Measurements from ENCODE around the gene ERC2. TPM values are rescaled to one million over a fixed set of nuclear protein-coding genes. Genes with fewer than 3 reads are reported as not detected.

ERC2 gene
- total RNA-seq, 1 donor: 0.36 TPM

DNA sequence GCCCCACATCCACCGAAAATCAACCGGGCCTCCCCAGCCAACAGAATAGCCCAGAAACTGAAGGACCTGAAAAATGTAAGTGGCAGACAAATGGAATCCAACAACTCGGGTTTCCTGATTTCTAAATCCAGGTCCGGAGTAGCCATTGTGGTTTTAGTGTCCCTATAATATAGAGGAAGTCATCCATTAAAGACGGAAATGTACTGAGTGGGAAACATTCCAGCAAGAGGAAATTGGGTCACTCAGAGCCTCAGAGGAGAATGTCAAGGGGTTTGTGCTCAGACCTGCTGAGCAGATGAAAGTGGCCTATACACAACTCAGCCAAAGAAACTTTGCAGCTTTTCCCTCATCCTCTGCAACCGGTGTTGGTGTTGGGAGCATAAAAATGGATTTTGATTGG, 366.7 kb downstream of the ERC2 start:
- DNase-seq (ENCODE audit: insufficient read length, low spot score, missing footprints): no peak
- no peaks in the 10 kb centered on the region for H4K20me1 ChIP-seq (ENCODE audit: insufficient read depth, low read length)
- no peaks in the 10 kb centered on the region for H3K9me3 ChIP-seq (ENCODE audit: low read depth, low read length)
- no peak overlapping the region for H2AFZ ChIP-seq (ENCODE audit: low read length)
- H3K4me1 ChIP-seq (ENCODE audit: insufficient read depth, low read length): no peaks in the 10 kb centered on the region
- no peaks in the 10 kb centered on the region for H3K27me3 ChIP-seq (ENCODE audit: insufficient read depth, low read length)
- H3K27ac ChIP-seq (ENCODE audit: low read depth, low read length): no peak overlapping the region
- H3K79me2 ChIP-seq (ENCODE audit: insufficient read depth, low read length): no peaks in the 10 kb centered on the region
- H3K4me2 ChIP-seq (ENCODE audit: insufficient read depth, low read length): no peak overlapping the region
- H3K4me3 ChIP-seq (ENCODE audit: insufficient read depth, low read length): no peak overlapping the region
- H3K36me3 ChIP-seq (ENCODE audit: insufficient read depth, low read length): no peaks in the 10 kb centered on the region
- TF ChIP-seq, protein P1, sequence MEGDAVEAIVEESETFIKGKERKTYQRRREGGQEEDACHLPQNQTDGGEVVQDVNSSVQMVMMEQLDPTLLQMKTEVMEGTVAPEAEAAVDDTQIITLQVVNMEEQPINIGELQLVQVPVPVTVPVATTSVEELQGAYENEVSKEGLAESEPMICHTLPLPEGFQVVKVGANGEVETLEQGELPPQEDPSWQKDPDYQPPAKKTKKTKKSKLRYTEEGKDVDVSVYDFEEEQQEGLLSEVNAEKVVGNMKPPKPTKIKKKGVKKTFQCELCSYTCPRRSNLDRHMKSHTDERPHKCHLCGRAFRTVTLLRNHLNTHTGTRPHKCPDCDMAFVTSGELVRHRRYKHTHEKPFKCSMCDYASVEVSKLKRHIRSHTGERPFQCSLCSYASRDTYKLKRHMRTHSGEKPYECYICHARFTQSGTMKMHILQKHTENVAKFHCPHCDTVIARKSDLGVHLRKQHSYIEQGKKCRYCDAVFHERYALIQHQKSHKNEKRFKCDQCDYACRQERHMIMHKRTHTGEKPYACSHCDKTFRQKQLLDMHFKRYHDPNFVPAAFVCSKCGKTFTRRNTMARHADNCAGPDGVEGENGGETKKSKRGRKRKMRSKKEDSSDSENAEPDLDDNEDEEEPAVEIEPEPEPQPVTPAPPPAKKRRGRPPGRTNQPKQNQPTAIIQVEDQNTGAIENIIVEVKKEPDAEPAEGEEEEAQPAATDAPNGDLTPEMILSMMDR (IDR thresholded peaks at IDR 0.05; ENCODE audit: extremely low read depth, low read depth, low read length): no peak

- Histone ChIP-seq H3K79me2 (ENCODE audit: insufficient read depth, low read length) (no peaks in the 10 kb centered on the region), H4K20me1 (ENCODE audit: insufficient read depth, low read length) (no peaks in the 10 kb centered on the region), H3K4me1 (ENCODE audit: insufficient read depth, low read length) (no peaks in the 10 kb centered on the region), H3K4me3 (ENCODE audit: insufficient read depth, low read length) (no peak overlapping the region), H3K9me3 (ENCODE audit: low read depth, low read length) (no peaks in the 10 kb centered on the region), H3K4me2 (ENCODE audit: insufficient read depth, low read length) (no peak overlapping the region), H2AFZ (ENCODE audit: low read length) (no peak overlapping the region), H3K36me3 (ENCODE audit: insufficient read depth, low read length) (no peaks in the 10 kb centered on the region), H3K27ac (ENCODE audit: low read depth, low read length) (no peak overlapping the region), H3K27me3 (ENCODE audit: insufficient read depth, low read length) (no peaks in the 10 kb centered on the region)
- TF ChIP-seq, protein P1 (IDR thresholded peaks at IDR 0.05; ENCODE audit: extremely low read depth, low read depth, low read length): no peak
- no peak for DNase-seq (ENCODE audit: insufficient read length, low spot score, missing footprints)
Measured at GRCh38 chr3:56096999-56097398, 371.3 kb downstream of the ERC2 start.

DNA sequence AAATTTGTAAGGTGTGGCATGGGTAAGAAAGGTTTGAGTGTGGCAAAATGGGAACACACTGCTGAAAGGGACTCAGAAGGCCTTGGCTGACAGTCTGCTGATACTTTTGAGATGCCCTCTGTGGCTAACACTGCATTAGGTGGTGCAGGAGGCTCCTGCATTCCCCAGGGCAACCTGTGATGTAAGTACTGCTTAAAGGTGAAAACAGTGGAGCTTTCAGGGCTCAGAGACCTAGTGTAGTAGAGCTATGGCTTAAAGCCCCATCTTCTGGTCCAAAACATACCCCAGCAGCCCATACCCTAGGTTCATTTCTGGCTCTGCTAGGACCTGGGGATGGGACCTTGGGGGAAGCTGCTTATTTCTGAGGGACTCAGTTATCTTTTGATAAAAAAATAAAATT, 374.1 kb downstream of the ERC2 start:
- no peaks in the 10 kb centered on the region for H3K36me3 ChIP-seq (ENCODE audit: insufficient read depth, low read length)
- no peak for DNase-seq (ENCODE audit: insufficient read length, low spot score, missing footprints)
- no peaks in the 10 kb centered on the region for H4K20me1 ChIP-seq (ENCODE audit: insufficient read depth, low read length)
- no peaks in the 10 kb centered on the region for H3K79me2 ChIP-seq (ENCODE audit: insufficient read depth, low read length)
- H3K4me3 ChIP-seq (ENCODE audit: insufficient read depth, low read length): no peak overlapping the region
- no peak overlapping the region for H2AFZ ChIP-seq (ENCODE audit: low read length)
- no peaks in the 10 kb centered on the region for H3K27me3 ChIP-seq (ENCODE audit: insufficient read depth, low read length)
- H3K9me3 ChIP-seq (ENCODE audit: low read depth, low read length): no peaks in the 10 kb centered on the region
- TF ChIP-seq, protein P1 (IDR thresholded peaks at IDR 0.05; ENCODE audit: extremely low read depth, low read depth, low read length): no peak
- H3K4me1 ChIP-seq (ENCODE audit: insufficient read depth, low read length): no peaks in the 10 kb centered on the region
- H3K27ac ChIP-seq (ENCODE audit: low read depth, low read length): no peak overlapping the region
- H3K4me2 ChIP-seq (ENCODE audit: insufficient read depth, low read length): no peak overlapping the region

DNA sequence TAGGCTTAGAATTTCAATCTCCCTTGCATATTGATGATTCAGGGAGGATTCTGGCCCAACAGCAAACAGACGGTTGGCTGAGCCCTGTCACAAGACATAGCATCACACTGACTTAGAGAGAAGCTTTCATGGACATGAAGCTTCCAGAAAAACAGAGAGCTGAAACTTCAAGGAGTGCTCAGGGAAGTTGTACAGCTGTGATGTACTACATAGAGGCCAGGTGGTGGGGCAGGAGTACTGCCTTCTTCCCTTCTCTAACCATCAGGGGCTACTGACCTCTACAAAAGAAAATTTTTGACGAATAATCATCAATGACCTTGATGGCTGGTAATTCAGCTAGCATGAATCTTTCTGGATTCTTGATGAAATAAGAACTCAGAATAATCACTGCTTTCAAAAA, 378.5 kb downstream of the ERC2 start:
- Histone ChIP-seq H3K4me3 (ENCODE audit: insufficient read depth, low read length) (no peak overlapping the region), H3K27ac (ENCODE audit: low read depth, low read length) (no peak overlapping the region), H3K36me3 (ENCODE audit: insufficient read depth, low read length) (no peaks in the 10 kb centered on the region), H3K4me2 (ENCODE audit: insufficient read depth, low read length) (no peak overlapping the region), H3K79me2 (ENCODE audit: insufficient read depth, low read length) (no peaks in the 10 kb centered on the region), H3K9me3 (ENCODE audit: low read depth, low read length) (no peaks in the 10 kb centered on the region), H3K27me3 (ENCODE audit: insufficient read depth, low read length) (no peaks in the 10 kb centered on the region), H4K20me1 (ENCODE audit: insufficient read depth, low read length) (no peaks in the 10 kb centered on the region), H2AFZ (ENCODE audit: low read length) (no peak overlapping the region), H3K4me1 (ENCODE audit: insufficient read depth, low read length) (no peaks in the 10 kb centered on the region)
- no peak for DNase-seq (ENCODE audit: insufficient read length, low spot score, missing footprints)
- TF ChIP-seq, protein P1 (IDR thresholded peaks at IDR 0.05; ENCODE audit: extremely low read depth, low read depth, low read length): no peak

Measured in osteoblast (primary cell).